GM23338 (cell line): ENCODE results near the gene KCNMB2.

Source experiments
- CREB1 ChIP-seq: fragments of 250-450 bp; sonication (Bioruptor Pico); IDR thresholded peaks from 2 replicates; pipeline ENCODE4 v1.5.0; 2020; ENCODE audit warnings: low read depth, mild to moderate bottlenecking, moderate library complexity
- CTCF ChIP-seq, 2 experiments: fragments of 200-600 bp in 1 of 2; sonication (generic) in 1 of 2; conservative IDR thresholded peaks; 2 replicates each; pipeline versions ENCODE4 v1.5.1 to v1.6.1; 2016 to 2017; ENCODE audit warnings: antibody characterized with exemption in 2 of 2, low read depth in 2 of 2, mild to moderate bottlenecking in 2 of 2, moderate library complexity in 1 of 2
- EZH2 ChIP-seq: fragments of 200-600 bp; sonication (generic); IDR thresholded peaks from one replicate; pipeline ENCODE4 v1.8.0; 2017; ENCODE audit warnings: antibody characterized with exemption, mild to moderate bottlenecking, low read depth; ENCODE audit not compliant: unreplicated experiment
- EZH2phosphoT487 ChIP-seq: fragments of 200-600 bp; sonication (generic); IDR thresholded peaks from one replicate; pipeline ENCODE4 v1.8.1; 2018; ENCODE audit warnings: antibody characterized with exemption; ENCODE audit not compliant: unreplicated experiment
- JUNB ChIP-seq: IDR thresholded peaks from one replicate; pipeline ENCODE4 v1.6.1; 2016; ENCODE audit warnings: antibody characterized with exemption; ENCODE audit not compliant: unreplicated experiment
- POLR2AphosphoS5 ChIP-seq: IDR thresholded peaks from 2 replicates; pipeline ENCODE4 v1.6.1; 2016; ENCODE audit warnings: antibody characterized with exemption, low read depth
- REST ChIP-seq: IDR thresholded peaks from one replicate; pipeline ENCODE4 v1.6.1; 2018; ENCODE audit warnings: antibody characterized with exemption; ENCODE audit not compliant: unreplicated experiment
- STAT1 ChIP-seq: IDR thresholded peaks from one replicate; pipeline ENCODE4 v1.6.1; 2016; ENCODE audit warnings: antibody characterized with exemption; ENCODE audit not compliant: unreplicated experiment
- ZNF114 ChIP-seq: fragments of 250-450 bp; sonication (Bioruptor Pico); IDR thresholded peaks from 2 replicates; pipeline ENCODE4 v1.5.0; 2020; ENCODE audit warnings: mild to moderate bottlenecking, moderate library complexity
- ZNF331 ChIP-seq: fragments of 250-450 bp; sonication (Bioruptor Pico); IDR thresholded peaks from 2 replicates; pipeline ENCODE4 v1.5.0; 2020; ENCODE audit warnings: low read depth, mild to moderate bottlenecking, moderate library complexity

- TF ChIP-seq CTCF (conservative IDR thresholded peaks at IDR 0.05; ENCODE audit: low read depth in 2 of 2), result no peak
- TF ChIP-seq STAT1, result no peak
- no peak for TF ChIP-seq EZH2
- no peak for TF ChIP-seq POLR2AphosphoS5
- no peak for TF ChIP-seq JUNB
- TF ChIP-seq REST, result no peak
- no peak for TF ChIP-seq ZNF114
- TF ChIP-seq EZH2phosphoT487, result no peak
- TF ChIP-seq CREB1, result no peak
- TF ChIP-seq ZNF331 (CRISPR knock-in tag), result no peak
These were observed 218.7 kb downstream of the KCNMB2 start for GRCh38 chr3:178754852-178755510.
